ENCODE measurements around the gene STC2.

STC2 gene

GRCh38 chr5:173340451-173340850 is 12.2 kb upstream of the STC2 start:
- Histone ChIP-seq H3K4me3 (ENCODE audit: low read depth, low read length) (no peak overlapping the region), H3K27me3 (ENCODE audit: insufficient read depth, low read length) (no peaks in the 10 kb centered on the region), H3K79me2 (ENCODE audit: control insufficient read depth, insufficient read depth, low read length, unreplicated experiment) (no peaks in the 10 kb centered on the region), H2AFZ (ENCODE audit: low read length, unreplicated experiment) (no peak overlapping the region), H3K27ac (ENCODE audit: low read depth, low read length) (no peak overlapping the region), H3K4me1 (ENCODE audit: control insufficient read depth, insufficient read depth, low read length, unreplicated experiment) (no peaks in the 10 kb centered on the region), H3K36me3 (ENCODE audit: insufficient read depth, low read length) (no peaks in the 10 kb centered on the region)

DNA sequence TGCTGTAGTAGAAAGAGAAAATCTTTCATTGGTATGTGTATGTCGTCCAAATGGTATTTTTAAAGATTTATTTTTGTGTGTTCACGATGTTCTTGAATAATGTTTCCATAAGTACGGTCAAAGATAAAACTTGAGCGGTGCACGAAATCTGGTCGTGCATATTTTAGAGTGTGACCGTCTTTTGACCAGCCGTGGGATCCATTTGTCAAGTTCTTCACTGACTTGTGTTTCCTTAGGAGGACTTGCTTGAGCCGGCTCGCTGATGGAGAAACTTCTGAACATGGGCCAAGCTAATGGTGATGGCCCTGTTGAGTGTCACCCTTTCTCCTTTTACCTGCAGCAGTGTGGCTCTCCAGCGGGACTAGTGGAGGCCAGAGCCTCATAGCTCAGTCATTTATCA is 11.1 kb upstream of the STC2 start:
- Histone ChIP-seq H2AFZ (ENCODE audit: low read length, unreplicated experiment) (no peak overlapping the region), H3K27me3 (ENCODE audit: insufficient read depth, low read length) (no peaks in the 10 kb centered on the region), H3K4me3 (ENCODE audit: low read depth, low read length) (no peak overlapping the region), H3K27ac (ENCODE audit: low read depth, low read length) (no peak overlapping the region), H3K36me3 (ENCODE audit: insufficient read depth, low read length) (no peaks in the 10 kb centered on the region), H3K4me1 (ENCODE audit: control insufficient read depth, insufficient read depth, low read length, unreplicated experiment) (peaks cover 8% of the 10 kb centered on the region), H3K79me2 (ENCODE audit: control insufficient read depth, insufficient read depth, low read length, unreplicated experiment) (no peaks in the 10 kb centered on the region)

DNA sequence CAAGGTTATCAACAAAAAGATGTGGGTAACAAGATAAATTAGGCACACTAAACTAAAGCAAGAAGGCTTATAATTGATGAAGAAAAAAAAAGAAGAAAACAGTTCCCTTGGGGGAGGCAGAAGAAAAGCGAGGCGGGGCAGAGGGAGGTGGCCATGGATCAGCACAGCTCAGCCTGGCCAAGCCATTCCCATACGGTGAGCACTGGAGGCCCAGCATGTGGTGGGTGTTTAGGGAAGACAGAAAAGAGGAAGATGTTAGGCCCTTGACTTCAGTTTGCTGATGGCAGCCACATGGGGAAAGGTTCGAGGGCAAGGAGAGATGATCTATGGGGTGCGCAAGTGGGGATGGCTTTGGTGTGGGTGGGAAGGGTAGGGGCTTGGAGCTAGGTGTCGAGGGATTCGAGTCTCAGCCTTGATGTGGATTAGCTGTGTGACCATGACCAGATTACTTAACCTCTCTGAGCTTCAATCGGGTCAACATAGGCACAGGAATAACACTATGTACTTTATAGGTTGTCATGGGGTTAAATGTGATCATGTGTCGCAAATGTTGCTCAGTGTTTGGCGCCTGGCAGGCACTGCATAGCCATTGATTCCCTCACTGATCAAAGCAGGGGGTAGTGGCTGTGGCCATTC is 10.3 kb upstream of the STC2 start:
- H3K27me3 ChIP-seq (ENCODE audit: insufficient read depth, low read length) = no peaks in the 10 kb centered on the region
- H3K27ac ChIP-seq (ENCODE audit: low read depth, low read length) = no peak overlapping the region
- no peak overlapping the region for H2AFZ ChIP-seq (ENCODE audit: low read length, unreplicated experiment)
- H3K4me1 ChIP-seq (ENCODE audit: control insufficient read depth, insufficient read depth, low read length, unreplicated experiment) = peaks cover 16% of the 10 kb centered on the region
- no peak overlapping the region for H3K4me3 ChIP-seq (ENCODE audit: low read depth, low read length)
- H3K79me2 ChIP-seq (ENCODE audit: control insufficient read depth, insufficient read depth, low read length, unreplicated experiment) = no peaks in the 10 kb centered on the region
- no peaks in the 10 kb centered on the region for H3K36me3 ChIP-seq (ENCODE audit: insufficient read depth, low read length)

- Histone ChIP-seq H3K79me2 (ENCODE audit: control insufficient read depth, insufficient read depth, low read length, unreplicated experiment) (no peaks in the 10 kb centered on the region), H3K27me3 (ENCODE audit: insufficient read depth, low read length) (no peaks in the 10 kb centered on the region), H2AFZ (ENCODE audit: low read length, unreplicated experiment) (no peak overlapping the region), H3K27ac (ENCODE audit: low read depth, low read length) (peak overlapping the region; percentile 94), H3K4me1 (ENCODE audit: control insufficient read depth, insufficient read depth, low read length, unreplicated experiment) (peaks cover 40% of the 10 kb centered on the region), H3K4me3 (ENCODE audit: low read depth, low read length) (no peak overlapping the region), H3K36me3 (ENCODE audit: insufficient read depth, low read length) (no peaks in the 10 kb centered on the region)
These were observed 6.6 kb upstream of the STC2 start for GRCh38 chr5:173334808-173335207.

- Histone ChIP-seq H3K27ac (ENCODE audit: low read depth, low read length) (peak overlapping the region; percentile 94), H2AFZ (ENCODE audit: low read length, unreplicated experiment) (no peak overlapping the region), H3K4me1 (ENCODE audit: control insufficient read depth, insufficient read depth, low read length, unreplicated experiment) (peaks cover 41% of the 10 kb centered on the region), H3K36me3 (ENCODE audit: insufficient read depth, low read length) (no peaks in the 10 kb centered on the region), H3K79me2 (ENCODE audit: control insufficient read depth, insufficient read depth, low read length, unreplicated experiment) (no peaks in the 10 kb centered on the region), H3K27me3 (ENCODE audit: insufficient read depth, low read length) (no peaks in the 10 kb centered on the region), H3K4me3 (ENCODE audit: low read depth, low read length) (peak overlapping the region; percentile 24)
These were observed 5.9 kb upstream of the STC2 start for GRCh38 chr5:173333925-173334661.

- Histone ChIP-seq H3K79me2 (ENCODE audit: control insufficient read depth, insufficient read depth, low read length, unreplicated experiment) (peaks cover 19% of the 10 kb centered on the region), H3K27me3 (ENCODE audit: insufficient read depth, low read length) (no peaks in the 10 kb centered on the region), H3K4me3 (ENCODE audit: low read depth, low read length) (no peak overlapping the region), H2AFZ (ENCODE audit: low read length, unreplicated experiment) (no peak overlapping the region), H3K27ac (ENCODE audit: low read depth, low read length) (peak overlapping the region; percentile 94), H3K36me3 (ENCODE audit: insufficient read depth, low read length) (peaks cover 4% of the 10 kb centered on the region; the same call in 1 of the 2 replicates), H3K4me1 (ENCODE audit: control insufficient read depth, insufficient read depth, low read length, unreplicated experiment) (peaks cover 41% of the 10 kb centered on the region)
These were observed 3.8 kb upstream of the STC2 start for GRCh38 chr5:173331956-173332479.

DNA sequence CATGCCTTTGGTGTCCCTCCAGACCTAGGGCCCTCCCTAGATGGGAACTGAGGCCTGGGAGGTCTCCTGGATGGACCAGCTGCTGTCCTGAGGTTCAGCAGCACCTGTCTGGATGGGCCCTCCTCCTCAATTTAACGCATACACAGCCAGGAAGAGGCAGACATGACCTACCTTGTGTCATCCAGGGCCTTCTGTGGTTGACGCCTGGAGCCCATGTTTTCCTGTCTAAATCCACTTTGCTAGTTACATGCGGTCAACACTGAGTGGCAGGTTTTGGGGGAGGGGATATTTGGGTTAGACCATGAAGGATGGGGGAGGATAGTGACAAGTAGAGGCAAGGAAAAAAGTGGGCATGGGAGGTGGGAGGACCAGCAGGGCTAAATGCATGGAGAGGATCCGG is 3.1 kb upstream of the STC2 start:
- Histone ChIP-seq H3K4me1 (ENCODE audit: control insufficient read depth, insufficient read depth, low read length, unreplicated experiment) (peaks cover 41% of the 10 kb centered on the region), H2AFZ (ENCODE audit: low read length, unreplicated experiment) (no peak overlapping the region), H3K27ac (ENCODE audit: low read depth, low read length) (0 out of 2 replicates have a peak overlapping the region, but pooled peaks have one; percentile 10), H3K4me3 (ENCODE audit: low read depth, low read length) (no peak overlapping the region), H3K27me3 (ENCODE audit: insufficient read depth, low read length) (no peaks in the 10 kb centered on the region), H3K79me2 (ENCODE audit: control insufficient read depth, insufficient read depth, low read length, unreplicated experiment) (peaks cover 26% of the 10 kb centered on the region), H3K36me3 (ENCODE audit: insufficient read depth, low read length) (peaks cover 12% of the 10 kb centered on the region; the same call in 1 of the 2 replicates)

- peak overlapping the region; percentile 88 for H3K27ac ChIP-seq (ENCODE audit: low read depth, low read length)
- no peaks in the 10 kb centered on the region for H3K27me3 ChIP-seq (ENCODE audit: insufficient read depth, low read length)
- H2AFZ ChIP-seq (ENCODE audit: low read length, unreplicated experiment) = no peak overlapping the region
- peaks cover 41% of the 10 kb centered on the region for H3K4me1 ChIP-seq (ENCODE audit: control insufficient read depth, insufficient read depth, low read length, unreplicated experiment)
- peaks cover 18% of the 10 kb centered on the region for H3K36me3 ChIP-seq (ENCODE audit: insufficient read depth, low read length)
- H3K79me2 ChIP-seq (ENCODE audit: control insufficient read depth, insufficient read depth, low read length, unreplicated experiment) = peaks cover 33% of the 10 kb centered on the region
- H3K4me3 ChIP-seq (ENCODE audit: low read depth, low read length) = peak overlapping the region; percentile 92
These were observed 2.4 kb upstream of the STC2 start for GRCh38 chr5:173330338-173331206.

- peak overlapping the region; percentile 88 for H3K27ac ChIP-seq (ENCODE audit: low read depth, low read length)
- peaks cover 40% of the 10 kb centered on the region for H3K4me1 ChIP-seq (ENCODE audit: control insufficient read depth, insufficient read depth, low read length, unreplicated experiment)
- peaks cover 27% of the 10 kb centered on the region for H3K36me3 ChIP-seq (ENCODE audit: insufficient read depth, low read length)
These were observed 1.5 kb upstream of the STC2 start for GRCh38 chr5:173329491-173330337.

More at GRCh38 chr5:173329491-173330337, 1.5 kb upstream of the STC2 start:
- H3K79me2 ChIP-seq (ENCODE audit: control insufficient read depth, insufficient read depth, low read length, unreplicated experiment) = peaks cover 42% of the 10 kb centered on the region
- no peak overlapping the region for H2AFZ ChIP-seq (ENCODE audit: low read length, unreplicated experiment)
- H3K27me3 ChIP-seq (ENCODE audit: insufficient read depth, low read length) = no peaks in the 10 kb centered on the region
- peak overlapping the region; percentile 92 for H3K4me3 ChIP-seq (ENCODE audit: low read depth, low read length)
